ENCODE measurements around the gene FGF6.
"Not testable (repeated sequence)": the region's sequence is repeated elsewhere in the genome, so short reads cannot be mapped to it uniquely, and the experiment has no call there.

FGF6 gene, protein sequence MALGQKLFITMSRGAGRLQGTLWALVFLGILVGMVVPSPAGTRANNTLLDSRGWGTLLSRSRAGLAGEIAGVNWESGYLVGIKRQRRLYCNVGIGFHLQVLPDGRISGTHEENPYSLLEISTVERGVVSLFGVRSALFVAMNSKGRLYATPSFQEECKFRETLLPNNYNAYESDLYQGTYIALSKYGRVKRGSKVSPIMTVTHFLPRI

DNA sequence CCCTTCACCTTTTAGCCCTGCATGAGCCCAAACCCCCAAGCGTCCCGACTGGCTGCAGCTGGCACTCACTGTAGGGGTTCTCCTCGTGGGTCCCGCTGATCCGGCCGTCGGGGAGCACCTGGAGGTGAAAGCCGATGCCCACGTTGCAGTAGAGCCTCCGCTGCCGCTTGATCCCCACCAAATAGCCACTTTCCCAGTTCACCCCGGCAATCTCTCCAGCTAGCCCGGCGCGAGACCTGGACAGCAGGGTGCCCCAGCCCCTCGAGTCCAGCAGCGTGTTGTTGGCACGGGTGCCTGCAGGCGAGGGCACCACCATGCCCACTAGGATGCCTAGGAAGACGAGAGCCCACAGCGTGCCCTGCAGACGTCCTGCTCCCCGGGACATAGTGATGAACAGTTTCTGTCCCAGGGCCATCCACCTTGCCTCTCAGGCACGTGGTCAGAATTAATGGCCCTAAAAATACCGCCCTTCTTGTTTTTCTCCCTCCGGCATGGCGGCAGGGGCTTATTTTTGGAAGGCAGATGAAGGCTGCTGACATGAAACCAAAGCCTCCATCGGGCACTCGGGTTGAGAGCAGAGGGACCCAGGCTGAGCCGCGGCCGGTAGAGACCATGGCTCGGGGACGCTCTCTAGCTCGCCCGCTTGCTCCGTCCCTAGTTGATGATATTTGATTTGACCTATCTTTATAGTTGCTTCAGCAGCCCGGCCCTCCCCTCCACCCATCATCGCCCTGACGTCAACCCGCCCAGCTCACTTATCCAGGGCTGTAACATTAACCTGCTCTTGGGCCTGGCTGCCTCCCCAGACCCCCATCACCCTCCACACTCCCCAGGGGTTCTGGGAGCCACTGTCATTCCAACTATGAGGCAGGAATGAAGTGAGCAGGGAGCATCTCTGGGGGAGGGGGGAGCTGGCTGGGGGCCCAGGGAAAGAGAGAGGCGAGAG is at the start of gene FGF6:
Gene FGF6, minus strand, starts transcription at position 660 of the 946 bp plus-strand sequence. Its CDS starts 245 bp downstream, at position 415.
- DNase-seq = no peak

DNA sequence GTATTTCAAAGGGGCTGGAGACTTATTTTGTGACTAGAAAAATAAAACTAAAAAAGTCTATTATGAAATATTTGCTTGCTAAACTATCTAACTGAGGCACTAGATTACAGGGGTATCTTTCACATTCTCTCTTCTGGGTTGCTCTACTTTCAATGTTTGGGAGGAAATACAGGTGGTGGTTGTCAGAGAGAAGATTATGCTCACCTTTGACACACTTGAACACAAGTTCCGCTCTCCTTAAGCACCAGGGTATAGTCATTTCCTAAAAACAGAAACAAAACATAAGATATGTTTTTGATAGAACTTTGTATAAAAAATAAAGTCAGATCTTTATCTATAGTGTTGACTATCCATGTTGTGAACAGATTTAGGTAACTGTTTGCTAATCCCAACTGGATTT is 45.4 kb upstream of the FGF6 start:
- no peak for DNase-seq

DNA sequence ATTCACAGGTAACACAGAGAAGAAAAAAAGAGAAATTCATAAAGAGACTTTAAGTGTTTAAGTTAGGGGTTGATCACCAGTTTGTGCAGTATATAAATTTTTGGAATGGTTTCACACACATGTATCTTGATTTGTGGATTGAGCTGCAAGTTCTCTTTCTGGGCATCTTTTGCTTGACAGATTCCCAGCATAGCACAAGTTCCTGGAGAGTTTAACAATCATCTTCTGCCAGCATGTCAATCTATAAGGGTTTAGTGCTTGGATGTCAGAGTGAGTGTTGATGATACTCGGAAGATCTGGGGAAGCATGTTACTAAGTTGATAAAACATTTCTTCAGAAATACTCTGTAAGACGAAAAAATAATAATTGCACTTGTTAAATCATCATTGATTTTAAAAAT is 43.9 kb upstream of the FGF6 start:
- no peak for DNase-seq

DNA sequence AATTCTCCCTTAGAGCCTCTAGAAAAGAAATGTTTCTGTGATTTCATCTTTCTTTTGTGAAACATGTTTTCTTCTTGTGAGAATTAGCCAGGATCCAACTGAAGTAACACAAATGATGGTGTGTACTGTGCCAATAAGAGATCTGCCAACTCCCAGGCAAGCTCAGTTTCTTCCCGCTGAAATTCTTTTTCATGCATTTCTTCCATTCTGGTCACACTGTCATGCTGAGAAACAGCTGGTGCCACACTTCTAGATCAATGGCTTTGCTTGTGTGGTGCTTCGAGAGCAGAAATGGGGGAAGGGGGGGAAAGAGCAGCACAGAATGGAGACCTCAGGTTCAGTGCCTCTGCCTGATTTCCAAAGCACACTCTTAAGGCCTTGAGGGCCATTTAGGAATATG is 41.4 kb upstream of the FGF6 start:
- no peak for DNase-seq

DNA sequence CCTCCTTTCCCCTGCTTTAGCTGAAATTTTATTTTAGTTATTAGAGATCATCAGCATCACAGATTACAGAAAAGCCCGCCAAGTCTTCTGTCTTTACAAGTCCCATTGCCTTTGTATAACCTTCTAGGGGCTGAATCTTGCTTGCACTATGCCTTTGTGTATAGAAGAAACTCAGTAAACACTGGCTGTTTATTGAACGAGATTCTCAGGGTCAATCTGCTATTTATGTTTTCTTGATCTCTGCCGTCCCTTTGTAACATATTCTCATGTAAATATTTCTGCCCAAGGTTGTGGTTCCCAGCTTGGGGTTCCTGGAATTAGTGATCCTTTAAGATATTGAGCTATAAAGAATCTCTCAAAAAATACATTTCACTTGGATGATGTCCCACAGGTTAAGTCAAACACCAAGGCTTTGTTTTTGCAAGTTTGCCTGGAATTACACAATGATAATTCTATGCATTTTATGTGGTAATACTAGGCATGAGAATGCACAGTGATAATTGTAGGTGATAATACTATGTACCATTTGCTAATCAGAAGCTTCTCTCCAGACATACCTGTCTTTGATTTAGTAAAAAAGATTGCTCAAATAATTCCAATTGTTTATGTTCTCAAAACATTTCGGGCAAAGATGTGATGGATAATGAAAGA is 40.6 kb upstream of the FGF6 start:
- no peak for DNase-seq

DNA sequence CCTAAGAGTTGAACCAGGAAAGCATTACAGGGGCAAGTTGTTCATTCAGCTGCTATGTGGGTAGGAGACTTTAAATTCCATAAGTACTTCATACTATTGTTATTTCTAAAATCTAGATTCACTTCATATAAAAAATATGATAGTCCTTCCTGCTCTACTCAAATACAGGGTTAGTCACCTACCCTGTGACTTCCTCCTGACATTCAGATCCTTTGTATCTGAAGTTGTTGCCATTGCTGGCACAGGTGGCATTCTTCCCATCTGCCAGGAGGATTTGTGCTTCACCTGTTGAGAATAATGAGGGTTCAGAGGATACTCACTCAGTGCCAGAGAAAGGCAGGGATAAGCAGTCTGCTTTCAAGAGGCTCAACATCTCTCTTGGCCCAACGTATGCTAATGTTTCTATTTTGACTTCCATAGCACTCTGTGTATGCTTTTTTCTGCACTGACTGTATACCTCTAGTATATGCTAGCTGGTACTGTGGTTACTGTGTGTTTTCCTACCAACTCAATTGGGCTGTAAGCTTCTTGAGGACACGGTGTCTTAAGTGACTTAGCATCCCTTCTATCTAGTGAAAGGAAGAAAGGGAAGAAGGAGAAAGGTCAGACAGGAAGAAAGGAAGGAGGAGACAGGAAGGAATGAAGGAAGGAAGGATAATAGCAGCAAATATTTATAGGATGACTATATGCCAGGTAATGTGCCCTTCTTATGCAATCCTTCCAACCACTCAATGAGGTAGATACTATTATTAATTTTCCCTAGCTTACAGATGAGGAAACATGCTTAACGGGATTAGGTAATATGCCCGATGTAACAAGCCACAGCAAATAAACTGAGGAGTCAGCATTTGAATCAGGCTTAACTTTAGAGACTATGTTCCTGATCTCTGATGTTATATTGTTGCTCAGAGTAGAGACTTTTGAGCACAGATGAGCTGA is 38.5 kb upstream of the FGF6 start:
- DNase-seq = no peak

DNA sequence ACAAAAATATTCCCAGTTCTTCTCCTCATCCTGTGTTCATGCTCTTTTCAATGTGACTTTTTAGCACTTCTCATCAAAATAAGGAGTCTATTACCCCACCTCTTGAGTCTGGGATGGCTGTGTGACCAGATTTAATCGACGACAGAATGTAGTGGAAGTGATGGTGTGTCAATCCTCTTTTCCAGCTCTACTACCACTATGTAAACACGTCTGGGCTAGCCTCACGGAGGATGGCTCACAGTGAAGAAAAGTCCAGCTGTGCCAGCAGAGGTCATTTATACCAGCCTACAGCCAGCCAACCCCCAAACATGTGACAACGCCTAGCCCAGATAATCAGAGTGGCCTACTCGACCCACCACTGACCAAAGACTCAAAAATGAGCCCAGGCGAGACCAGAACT is 37.3 kb upstream of the FGF6 start:
- no peak for DNase-seq

DNA sequence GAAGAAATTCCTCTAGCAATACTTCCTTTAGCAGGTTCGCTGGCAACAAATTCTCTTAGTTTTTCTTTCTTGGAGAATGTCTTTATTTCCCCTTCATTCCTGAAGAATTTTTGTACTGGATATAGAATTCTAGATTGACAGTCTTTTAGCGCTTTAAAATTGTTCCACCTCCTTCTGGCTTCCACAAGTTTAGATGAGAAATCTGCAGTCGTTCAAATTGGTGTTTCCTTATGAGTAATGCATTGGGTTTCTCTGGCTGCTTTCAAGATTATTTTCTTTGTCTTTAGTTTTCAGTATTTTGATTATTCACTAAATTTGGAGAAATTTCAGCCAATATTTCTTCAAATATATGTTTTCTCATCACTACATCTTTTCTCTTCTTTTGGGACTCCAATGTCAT is 33.3 kb upstream of the FGF6 start:
- no peak for DNase-seq

DNA sequence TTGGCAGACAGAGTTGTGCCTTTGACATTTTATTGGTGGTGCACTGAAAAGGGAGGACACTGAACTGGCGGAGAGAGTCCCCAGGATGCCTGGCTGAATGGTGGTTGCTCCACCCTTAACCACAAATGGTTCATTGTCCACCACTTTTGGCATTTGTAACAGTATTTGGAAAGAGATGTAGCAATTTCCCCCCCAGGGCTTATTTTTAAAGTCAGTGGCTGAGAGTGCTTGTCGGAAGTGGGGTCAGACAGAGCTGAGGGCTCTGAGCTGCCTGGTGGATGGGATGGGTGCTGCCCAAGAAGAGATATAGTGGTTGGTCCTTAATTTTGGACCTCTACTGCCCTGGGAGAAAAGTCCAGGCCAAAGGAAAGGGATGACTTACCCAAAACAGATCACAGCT is 31.5 kb upstream of the FGF6 start:
- DNase-seq = no peak

DNA sequence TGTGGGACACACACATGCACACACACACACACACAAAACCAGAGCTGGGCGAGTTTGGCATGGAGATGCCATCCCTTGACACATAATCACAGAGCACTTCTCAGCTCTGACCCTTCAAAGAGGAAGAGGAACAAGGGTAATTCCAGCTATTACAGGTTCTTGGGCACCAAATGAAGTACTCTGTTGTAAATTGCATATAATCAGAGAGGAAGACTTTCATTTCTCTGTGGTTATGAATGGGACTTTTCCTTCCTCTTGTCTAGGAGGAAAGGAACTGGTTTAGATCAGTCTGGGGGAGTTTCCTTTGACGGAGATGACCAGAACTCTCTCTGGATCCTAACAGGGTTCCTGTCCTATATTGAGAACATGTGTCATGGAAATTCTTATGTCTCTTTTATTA is 26.4 kb upstream of the FGF6 start:
- no peak for DNase-seq

DNA sequence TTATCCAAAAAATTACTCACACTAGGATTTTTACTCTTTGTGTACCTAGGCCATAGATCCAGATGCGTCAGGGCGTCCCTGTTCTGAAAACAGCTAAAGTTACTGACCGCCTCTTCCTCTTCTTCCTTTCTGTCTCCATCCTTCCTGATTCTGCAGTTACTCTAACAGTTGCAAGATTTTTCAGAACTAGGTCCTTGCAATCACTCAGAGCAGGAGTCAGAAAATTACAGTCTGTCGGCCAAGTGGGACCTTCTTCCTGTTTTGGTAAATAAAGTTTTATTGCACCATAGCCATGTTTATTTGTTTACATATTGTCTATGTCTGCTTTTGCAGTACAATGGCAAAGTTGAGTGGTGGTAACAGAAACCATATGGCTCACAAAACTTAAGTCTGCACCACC is 25.6 kb upstream of the FGF6 start:
- no peak for DNase-seq

DNA sequence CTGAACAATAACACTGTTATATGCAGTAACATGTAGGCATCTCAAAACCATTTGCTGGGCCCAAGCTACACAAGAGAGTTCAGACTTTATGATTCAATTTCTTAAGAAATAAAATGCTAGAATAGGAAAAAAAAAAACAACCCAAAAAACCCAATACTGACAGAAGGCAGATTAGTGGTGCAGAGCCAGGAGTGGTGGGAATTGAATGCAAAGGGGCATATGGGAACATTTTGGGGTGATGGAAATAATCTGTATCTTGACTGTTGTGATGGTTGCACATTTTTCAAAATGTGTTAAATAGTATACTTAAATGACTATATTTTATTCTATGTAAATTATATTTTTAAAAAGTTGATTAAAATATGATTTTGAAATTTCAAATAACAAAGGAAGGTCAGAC is 23.4 kb upstream of the FGF6 start:
- DNase-seq = no peak

DNA sequence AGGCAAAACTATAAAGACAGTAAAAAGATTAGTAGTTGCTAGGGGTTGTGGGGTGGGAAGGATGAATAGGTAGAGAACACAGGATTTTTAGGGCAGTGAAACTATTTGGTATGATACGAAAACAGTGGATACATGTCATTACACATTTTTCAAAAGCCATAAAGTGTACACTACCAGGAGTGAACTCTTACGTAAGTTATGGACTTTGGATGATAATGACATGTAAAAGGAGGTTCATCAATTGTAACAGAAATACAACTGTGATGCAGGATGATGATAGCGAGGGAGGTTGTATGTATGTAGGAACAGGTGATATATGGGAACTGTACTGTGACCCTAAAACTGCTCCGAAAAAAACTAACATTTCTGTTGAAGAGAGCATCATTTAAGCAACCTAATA is 15.1 kb upstream of the FGF6 start:
- DNase-seq = no peak

DNA sequence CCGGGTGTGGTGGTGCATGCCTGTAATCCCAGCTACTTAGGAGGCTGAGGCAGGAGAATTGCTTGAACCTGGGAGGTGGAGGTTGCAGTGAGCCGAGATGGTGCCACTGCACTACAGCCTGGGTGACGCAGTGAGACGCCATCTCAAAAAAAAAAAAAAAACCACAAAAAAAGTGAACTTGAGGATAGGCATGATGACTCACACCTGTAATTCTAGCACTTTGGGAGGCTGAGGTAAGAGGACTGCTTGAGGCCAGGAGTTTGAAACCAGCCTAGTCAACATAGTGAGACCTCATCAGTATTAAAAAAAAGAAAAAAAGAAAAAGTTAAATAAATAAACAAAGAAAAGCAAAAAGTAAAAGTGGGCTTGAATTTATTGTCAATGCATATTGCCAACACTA is 10.2 kb upstream of the FGF6 start:
- not testable (repeated sequence) for DNase-seq

DNA sequence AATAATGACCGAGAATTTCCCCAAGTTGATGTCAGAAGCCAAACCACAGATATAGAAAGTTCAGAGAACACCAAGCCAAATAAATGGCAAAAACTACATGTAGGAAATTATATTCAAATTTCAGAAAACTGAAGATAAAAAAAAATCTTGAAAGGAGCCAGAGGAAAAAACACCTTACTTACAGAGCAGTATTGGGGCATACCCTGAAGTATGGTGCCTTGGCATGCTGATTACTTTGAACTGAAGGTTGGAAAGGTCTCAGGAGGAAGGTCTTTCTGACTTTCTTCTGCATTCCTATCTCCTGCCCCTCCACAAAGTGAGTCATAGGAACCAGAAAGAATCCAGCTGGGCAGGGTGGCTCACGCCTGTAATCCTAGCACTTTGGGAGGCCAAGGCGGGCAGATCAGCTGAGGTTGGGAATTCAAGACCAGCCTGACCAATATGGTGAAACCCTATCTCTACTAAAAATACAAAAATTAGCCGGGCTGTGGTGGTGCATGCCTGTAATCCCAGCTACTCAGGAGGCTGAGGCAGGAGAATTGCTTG is 8.8 kb upstream of the FGF6 start:
- DNase-seq = no peak

DNA sequence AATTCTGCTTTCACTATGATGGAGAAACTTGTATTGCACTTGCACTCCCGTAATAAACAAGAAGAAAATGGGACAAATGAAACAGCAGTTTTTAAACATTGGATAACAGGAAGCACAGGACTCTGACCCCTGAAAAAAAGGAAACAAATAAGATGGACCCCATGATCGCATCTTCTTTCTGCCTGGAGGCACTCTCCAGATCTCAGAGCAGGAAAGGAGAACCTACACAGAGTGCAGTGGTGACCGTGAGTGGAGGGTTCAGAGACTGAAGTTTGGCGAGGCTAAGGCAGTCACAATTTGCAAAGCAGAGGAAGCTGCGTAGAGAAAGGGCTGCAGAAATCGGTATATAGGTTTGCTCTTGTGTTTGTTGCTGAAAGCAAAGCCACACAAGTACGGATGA is 6.1 kb upstream of the FGF6 start:
- DNase-seq = no peak

DNA sequence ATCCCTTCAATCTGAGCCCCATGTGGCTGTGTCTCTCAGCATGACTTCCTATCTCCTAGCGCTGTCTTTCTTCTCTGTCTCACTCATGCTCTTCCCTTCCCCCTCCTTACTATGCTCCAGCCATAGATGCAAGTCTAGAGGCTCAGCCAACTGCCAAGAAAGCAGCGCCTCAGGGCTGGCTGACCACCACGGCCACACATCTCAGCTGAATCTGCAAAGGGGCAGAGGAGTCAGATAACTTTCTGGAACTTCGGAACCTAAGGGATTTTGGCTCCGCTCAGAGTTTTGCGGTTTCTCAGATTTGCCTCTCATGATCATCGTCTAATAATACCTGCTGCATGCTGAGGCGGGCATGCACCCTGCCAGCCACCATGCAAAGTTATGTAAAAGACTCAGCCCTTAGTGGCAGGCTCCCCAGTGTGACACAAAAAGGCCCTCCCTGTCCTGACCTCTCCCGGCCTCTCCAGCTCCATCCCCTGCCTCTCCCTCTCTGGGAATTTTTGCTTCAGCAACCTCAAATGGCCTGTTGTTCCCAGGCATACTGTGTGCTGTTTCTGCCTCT is 5.0 kb upstream of the FGF6 start:
- DNase-seq = no peak

DNA sequence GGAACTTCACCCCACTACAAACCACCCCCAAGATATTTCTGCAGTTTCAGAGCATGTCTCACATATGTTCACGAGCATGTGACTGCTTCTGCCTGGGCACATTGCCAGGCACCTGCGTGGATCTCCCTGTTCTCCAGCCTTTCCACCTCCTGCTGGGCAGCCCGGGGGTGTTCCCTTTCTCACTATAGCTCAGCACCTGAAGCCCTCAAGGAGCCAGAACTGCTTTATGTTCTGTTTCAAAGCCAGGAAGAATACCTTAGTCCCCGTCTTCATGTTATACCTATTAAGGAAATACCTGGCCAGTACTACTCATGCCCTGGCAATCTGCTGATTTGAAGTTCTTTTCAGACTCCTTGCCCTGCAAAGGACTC is 4.2 kb upstream of the FGF6 start:
- no peak for DNase-seq

DNA sequence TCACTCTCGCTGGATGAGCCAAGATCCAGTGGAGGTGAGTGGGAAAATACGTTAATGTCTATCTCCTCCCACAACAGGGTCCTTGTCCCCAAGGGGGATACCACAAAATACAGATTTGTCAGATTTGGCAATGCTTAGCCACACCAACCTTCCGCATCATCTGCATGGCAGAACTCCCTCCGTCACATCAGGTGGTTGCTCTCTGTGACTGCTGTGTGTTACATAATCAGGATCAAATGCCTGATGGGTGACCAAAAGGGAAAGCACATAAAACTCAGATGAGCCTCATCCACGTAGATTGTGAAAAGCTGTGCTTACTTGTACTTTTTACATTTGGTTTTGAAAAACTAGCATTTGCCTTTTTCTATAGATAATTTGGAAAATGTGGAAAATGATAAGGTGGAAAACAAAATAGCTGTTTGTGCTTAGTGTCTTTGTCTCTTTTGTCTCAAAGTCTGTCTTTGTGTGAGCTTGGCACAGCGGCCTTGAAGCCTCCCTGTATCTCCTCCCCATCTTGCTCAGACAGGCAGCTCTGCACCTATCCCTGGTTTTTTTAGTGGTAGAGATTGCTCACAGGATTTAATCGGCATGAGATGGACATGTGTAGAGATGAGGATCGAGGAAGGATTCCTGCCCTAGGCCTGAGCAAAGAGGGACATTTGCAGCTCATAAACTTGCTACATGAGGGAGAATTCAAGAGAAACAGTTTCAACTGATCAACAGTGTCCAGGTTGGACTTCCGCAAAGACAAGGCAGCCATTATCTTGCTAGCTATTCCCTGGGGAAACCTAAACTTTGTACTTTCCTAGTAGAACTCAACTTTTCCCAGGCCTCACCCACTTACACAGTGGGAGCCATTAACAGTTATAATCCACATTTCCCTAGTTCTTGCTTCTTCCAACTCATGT is 3.6 kb upstream of the FGF6 start:
- DNase-seq = no peak

DNA sequence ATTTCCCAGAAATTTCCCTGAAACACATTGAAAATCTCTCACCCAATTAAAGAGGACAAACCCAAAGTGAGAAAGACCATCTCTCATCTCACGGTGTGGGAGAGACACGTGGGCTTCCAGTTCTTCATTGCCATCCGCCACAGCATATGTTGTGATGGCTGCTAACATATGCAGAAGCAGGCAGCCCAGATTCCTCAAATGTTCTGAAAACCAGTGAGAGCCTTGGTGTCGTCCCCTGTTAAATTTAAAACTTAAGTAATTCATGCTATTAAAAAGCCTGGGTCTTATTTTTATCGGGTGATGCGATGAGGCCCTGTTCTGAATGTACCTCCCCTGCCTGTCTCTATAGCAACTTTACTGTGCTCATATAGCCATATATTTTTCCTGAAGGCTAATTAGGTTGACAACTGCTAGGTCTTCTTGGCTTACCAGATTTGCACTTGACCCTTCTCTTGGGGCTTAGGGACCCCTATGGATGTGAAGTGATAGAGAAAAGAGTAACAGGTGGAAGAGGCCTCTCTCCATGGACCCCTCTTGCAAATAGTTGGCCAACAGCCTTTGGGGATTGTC is 2.8 kb upstream of the FGF6 start:
- no peak for DNase-seq

DNA sequence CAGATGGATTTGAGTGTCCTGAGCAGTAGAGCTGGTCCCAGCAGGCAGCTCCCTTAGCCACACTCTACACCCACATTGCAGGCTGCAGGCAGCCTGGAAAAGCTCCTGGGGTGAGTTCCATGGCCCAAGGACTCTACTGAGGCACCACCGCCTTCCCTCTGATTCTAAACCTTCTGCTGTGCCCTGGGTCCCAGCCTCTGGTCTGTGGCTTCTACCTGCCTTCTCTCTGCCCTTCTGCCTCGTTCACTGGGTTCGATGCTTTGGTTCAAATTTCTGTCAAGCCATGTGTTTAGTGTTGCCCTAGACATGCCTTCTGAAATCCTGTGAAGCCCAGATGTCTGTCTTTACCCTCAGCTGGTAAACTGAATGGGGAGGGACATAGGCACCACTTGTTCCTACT is 1.5 kb upstream of the FGF6 start:
- DNase-seq = no peak

All from activated T-cell treated with anti-CD3 and anti-CD28 coated beads, Interleukin-2, amount 50 U/mL, for 1 hour (primary cell).